ENCODE results near the gene CHTF8.

CHTF8 gene

GRCh38 chr16:69084289-69084688, 48.1 kb downstream of the CHTF8 start:
- DNase-seq: peak; percentile 52

DNA sequence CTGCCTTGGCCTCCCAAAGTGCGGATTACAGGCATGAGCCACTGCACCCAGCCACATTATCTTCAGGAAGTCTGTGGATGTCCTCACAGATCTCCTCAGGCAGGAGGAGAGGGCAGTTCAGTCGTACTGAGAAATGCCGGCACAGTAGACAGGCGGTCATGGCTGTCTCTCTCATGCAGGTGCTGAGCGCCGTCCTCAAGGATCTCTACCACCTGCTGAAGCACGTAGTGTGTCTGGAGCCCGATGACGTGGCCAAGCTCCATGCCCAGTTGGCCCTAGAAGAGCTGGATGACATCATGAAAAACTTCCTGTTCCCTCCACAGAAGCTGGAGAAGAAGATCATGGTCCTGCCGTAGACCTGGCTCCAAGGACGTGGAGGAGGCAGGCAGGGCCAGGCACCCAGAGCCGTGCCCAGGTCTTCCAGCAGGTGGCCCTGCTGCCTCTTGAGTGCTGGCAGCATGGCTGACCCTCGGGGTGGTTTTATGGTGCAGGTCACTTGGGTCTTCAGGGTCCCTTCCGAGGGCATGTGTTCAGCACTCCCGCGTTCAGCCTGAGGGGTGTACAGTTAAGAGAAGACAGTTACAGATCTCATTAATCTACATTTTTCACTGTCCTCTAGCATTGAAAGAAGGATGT, 49.0 kb downstream of the CHTF8 start:
- no peak for DNase-seq

GRCh38 chr16:69079697-69080096, 52.7 kb downstream of the CHTF8 start:
- DNase-seq: no peak

DNA sequence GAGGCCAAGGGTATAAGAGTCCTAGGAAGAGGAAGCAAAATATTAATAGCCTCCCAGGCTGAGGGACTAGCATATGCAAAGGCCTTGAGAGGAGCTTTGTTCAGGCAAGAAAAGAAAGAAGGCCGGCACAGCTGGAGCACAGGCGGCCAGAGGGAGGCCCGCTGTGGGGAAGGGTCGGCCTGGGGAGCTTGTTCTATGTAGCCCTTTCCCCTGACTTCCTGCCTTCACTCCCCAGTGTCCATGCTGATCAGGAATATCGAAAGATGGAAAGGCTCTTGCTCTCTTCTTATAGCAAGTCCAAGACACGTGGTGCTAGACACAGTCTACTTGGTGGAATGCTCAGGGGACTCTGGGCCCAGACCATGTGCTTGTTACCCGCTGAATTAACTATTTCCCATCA, 54.3 kb downstream of the CHTF8 start:
- DNase-seq: no peak

GRCh38 chr16:69077251-69077650, 55.1 kb downstream of the CHTF8 start:
- no peak for DNase-seq

GRCh38 chr16:69073181-69073702, 59.1 kb downstream of the CHTF8 start:
- DNase-seq: peak; percentile 74

DNA sequence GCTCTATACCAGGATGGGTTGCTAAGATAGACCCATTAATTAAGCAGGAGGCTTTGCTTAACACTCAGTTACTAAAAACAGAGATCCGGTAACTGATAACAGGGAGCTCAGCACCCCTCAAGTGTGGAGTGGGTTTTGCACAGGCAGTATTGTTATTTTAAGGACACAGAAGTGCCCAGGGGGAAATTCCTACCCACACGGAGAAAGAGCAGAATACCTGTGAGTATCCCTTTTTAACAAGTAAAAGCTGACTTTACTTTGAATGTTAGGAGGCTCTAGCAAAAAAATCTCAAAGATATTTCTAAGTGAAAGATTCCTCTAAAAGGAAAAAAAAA, 59.8 kb downstream of the CHTF8 start:
- DNase-seq: no peak

DNA sequence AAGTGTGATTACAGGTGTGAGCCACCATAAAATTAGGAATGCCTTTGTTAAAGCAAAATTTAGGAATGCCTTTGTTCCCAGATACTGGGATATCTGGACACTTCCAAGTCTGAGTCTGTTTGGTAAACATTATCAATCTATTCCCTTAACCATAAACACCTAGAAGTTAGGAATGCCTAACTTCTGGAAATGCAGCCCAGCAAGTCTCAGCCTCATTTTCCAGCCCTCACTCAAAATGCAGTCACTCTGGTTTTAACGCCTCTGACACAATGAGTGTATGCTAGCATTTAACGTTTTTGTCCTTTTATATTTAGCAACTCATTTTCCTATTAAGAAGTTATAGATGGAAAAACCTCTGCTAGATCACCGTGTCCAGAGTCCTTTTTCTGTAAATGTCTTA, 61.4 kb downstream of the CHTF8 start:
- DNase-seq: no peak

- DNase-seq: no peak
Observed at GRCh38 chr16:69069504-69069903, 62.9 kb downstream of the CHTF8 start.
